GM12874 (cell line): ENCODE data around the gene BOLA3.
A peak's percentile ranks its signal among the peaks of the same experiment; 100 is the strongest.

ENCODE experiments used
- CTCF ChIP-seq: IDR thresholded peaks from 2 replicates; pipeline ENCODE4 v1.5.1; 2011; ENCODE audit warnings: low read depth, mild to moderate bottlenecking, control low read depth, low read length, moderate library complexity; ENCODE audit not compliant: insufficient read depth

The BOLA3 gene

GRCh38 chr2:74147727-74148456 lies at the start of gene BOLA3:
BOLA3 (minus strand) TSS chr2:74147912; CDS start chr2:74147874, 38 bp downstream.
- peak; percentile 80 for TF ChIP-seq CTCF

GRCh38 chr2:74197049-74197448 lies 49.3 kb upstream of the BOLA3 start:
- TF ChIP-seq CTCF, result no peak

- no peak for TF ChIP-seq CTCF
These were observed 47.1 kb upstream of the BOLA3 start for GRCh38 chr2:74194799-74195198.

- no peak for TF ChIP-seq CTCF
These were observed 44.1 kb upstream of the BOLA3 start for GRCh38 chr2:74191596-74192380.

GRCh38 chr2:74188696-74189095 lies 41.0 kb upstream of the BOLA3 start:
- no peak for TF ChIP-seq CTCF

- TF ChIP-seq CTCF, result no peak
These were observed 40.4 kb upstream of the BOLA3 start for GRCh38 chr2:74188018-74188601.

- no peak for TF ChIP-seq CTCF
These were observed 38.3 kb upstream of the BOLA3 start for GRCh38 chr2:74186038-74186437.
